ENCODE measurements around the gene ABHD16B. TPM values are rescaled to one million over a fixed set of nuclear protein-coding genes. Genes with fewer than 3 reads are reported as not detected.
"Not testable (repeated sequence)": the region's sequence is repeated elsewhere in the genome, so short reads cannot be mapped to it uniquely, and the experiment has no call there.

The ABHD16B gene
- total and polyA plus RNA-seq, 2 donors (not counting 3 experiments of a cell fraction or from before 2014, with no cell fraction given): not detected

DNA sequence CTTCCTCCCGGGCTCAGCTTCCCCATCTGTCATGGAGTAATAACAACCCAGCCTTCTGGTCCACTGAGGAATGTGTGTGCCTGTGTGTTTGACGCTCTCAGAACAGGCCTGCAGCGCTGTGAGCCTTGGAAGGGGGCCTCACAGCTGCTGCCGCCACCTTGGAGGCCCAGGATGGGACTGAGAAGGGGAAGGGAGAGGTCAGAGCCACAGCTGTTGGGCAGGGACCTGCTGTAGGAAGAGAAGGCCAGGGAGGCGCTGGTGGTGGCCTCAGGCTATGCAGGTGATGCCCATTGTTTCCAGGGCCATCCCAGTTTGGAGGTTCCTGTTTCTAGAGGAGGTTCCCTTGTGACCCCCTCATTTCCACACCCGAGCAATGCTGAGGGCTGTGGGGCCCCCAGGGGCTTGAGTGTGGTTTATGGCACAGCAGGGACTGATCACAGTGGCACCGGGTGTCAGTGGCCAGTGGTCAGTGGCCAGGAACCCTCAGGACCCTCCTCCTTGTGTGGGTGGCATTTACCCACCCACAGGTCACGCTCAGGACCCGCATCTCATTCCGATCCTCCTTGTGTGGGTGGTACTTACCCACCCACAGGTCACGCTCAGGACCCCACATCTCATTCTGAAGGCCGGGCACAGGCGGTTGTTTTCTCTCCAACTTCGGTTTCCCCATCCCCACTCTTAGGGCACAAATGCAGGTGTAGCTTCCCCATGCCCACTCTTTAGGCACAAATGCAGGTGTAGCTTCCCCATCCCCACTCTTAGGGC is 17.8 kb downstream of the ABHD16B start:
- ChIA-PET CTCF (no interaction called here), POLR2A (no interaction called here)
- H3K4me2 ChIP-seq (ENCODE audit: insufficient read depth, low read length): no peak overlapping the region
- DNase-seq (ENCODE audit: low read depth, low spot score): no peak
- no peak overlapping the region for H2AFZ ChIP-seq (ENCODE audit: low read depth, low read length)
- dilution Hi-C loops (cut with MboI; ENCODE audit: extremely low pct_ligation_motif_present, low sequenced_read_pairs) (no loop called here), intact Hi-C loops (cut with micrococcal nuclease) (no loop called here)
- H3K27me3 ChIP-seq (ENCODE audit: control insufficient read depth in 2 of 2, insufficient read depth in 2 of 2, low read length in 2 of 2): no peaks in the 10 kb centered on the region
- no peak for FAIRE-seq
- H3K27ac ChIP-seq (ENCODE audit: insufficient read depth, low read depth, low read length): no peak overlapping the region
- no peaks in the 10 kb centered on the region for H3K9me1 ChIP-seq (replicated peaks; ENCODE audit: control insufficient read depth, extremely low read depth, insufficient read depth, low read length)
- H3K36me3 ChIP-seq (ENCODE audit: control insufficient read depth in 2 of 2, extremely low read depth in 1 of 2, insufficient read depth in 2 of 2, low read length in 2 of 2): peaks cover 11 to 56% of the 10 kb centered on the region in 2 experiments
- no peaks in the 10 kb centered on the region for H4K20me1 ChIP-seq (replicated peaks; ENCODE audit: control insufficient read depth, extremely low read depth, insufficient read depth, low read length)
- no peaks in the 10 kb centered on the region for H3K9me3 ChIP-seq (replicated peaks; ENCODE audit: control insufficient read depth, insufficient read depth, low read length)
- TF ChIP-seq, protein P1, sequence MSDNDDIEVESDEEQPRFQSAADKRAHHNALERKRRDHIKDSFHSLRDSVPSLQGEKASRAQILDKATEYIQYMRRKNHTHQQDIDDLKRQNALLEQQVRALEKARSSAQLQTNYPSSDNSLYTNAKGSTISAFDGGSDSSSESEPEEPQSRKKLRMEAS (IDR thresholded peaks at IDR 0.05; ENCODE audit: insufficient read depth, insufficient read length): no peak
- no peak for TF ChIP-seq FOS (IDR thresholded peaks at IDR 0.05; ENCODE audit: borderline replicate concordance, insufficient read depth, low read length)
- no peak for TF ChIP-seq GATA2 (IDR thresholded peaks at IDR 0.05; ENCODE audit: insufficient read depth, insufficient read length, low read depth, low read length)
- TF ChIP-seq MYC (IDR thresholded peaks at IDR 0.05; ENCODE audit: low read depth, low read length): no peak
- no peak for TF ChIP-seq EZH2 (IDR thresholded peaks at IDR 0.05; ENCODE audit: borderline replicate concordance, low read depth, low read length, severe bottlenecking)
- no peak for TF ChIP-seq JUN (IDR thresholded peaks at IDR 0.05; ENCODE audit: borderline replicate concordance, insufficient read depth, insufficient read length, low read depth)
- no peak for TF ChIP-seq POLR2A (IDR thresholded peaks at IDR 0.05; ENCODE audit: low read depth, low read length)
- TF ChIP-seq, protein P2, sequence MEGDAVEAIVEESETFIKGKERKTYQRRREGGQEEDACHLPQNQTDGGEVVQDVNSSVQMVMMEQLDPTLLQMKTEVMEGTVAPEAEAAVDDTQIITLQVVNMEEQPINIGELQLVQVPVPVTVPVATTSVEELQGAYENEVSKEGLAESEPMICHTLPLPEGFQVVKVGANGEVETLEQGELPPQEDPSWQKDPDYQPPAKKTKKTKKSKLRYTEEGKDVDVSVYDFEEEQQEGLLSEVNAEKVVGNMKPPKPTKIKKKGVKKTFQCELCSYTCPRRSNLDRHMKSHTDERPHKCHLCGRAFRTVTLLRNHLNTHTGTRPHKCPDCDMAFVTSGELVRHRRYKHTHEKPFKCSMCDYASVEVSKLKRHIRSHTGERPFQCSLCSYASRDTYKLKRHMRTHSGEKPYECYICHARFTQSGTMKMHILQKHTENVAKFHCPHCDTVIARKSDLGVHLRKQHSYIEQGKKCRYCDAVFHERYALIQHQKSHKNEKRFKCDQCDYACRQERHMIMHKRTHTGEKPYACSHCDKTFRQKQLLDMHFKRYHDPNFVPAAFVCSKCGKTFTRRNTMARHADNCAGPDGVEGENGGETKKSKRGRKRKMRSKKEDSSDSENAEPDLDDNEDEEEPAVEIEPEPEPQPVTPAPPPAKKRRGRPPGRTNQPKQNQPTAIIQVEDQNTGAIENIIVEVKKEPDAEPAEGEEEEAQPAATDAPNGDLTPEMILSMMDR (IDR thresholded peaks at IDR 0.05; ENCODE audit: extremely low read depth in 1 of 2, insufficient read depth in 1 of 2, low read depth in 1 of 2, low read length in 2 of 2): no peak
- no peak for TF ChIP-seq POLR2AphosphoS5 (IDR thresholded peaks at IDR 0.05; ENCODE audit: insufficient read depth, low read depth, low read length)
- H3K79me2 ChIP-seq (ENCODE audit: control insufficient read depth, insufficient read depth, low read length): peaks cover 45% of the 10 kb centered on the region
- no peak overlapping the region for H3K9ac ChIP-seq (replicated peaks; ENCODE audit: extremely low read depth, insufficient read depth, low read length)
- H3K4me1 ChIP-seq (ENCODE audit: control insufficient read depth, extremely low read depth, insufficient read depth, low read length): no peaks in the 10 kb centered on the region
- BruUV-seq (replicated peaks): no TSS peak
- no peak overlapping the region for H3K4me3 ChIP-seq (replicated peaks in 1 of 3; ENCODE audit: insufficient read depth in 1 of 3, low read depth in 1 of 3, low read length in 3 of 3)

DNA sequence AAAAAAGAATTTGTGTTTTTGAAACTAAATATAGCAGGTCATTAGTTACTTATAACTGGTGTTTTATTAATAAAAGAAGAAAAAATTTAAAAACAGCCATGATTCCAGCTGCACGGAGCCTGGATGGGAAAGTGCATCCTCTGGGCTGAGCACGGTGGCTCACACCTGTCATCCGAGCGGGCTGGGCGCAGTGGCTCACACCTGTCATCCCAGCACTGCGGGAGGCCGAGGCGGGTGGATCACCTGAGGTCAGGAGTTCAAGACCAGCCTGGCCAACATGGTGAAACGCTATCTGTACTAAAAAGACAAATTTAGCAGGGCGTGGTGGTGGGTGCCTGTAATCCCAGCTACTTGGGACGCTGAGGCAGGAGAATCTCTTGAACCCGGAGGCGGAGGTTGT is 19.6 kb downstream of the ABHD16B start:
- H3K4me1 ChIP-seq (ENCODE audit: control insufficient read depth, extremely low read depth, insufficient read depth, low read length); intact Hi-C loops (cut with micrococcal nuclease); H4K20me1 ChIP-seq (replicated peaks; ENCODE audit: control insufficient read depth, extremely low read depth, insufficient read depth, low read length); POLR2A ChIA-PET; DNase-seq (ENCODE audit: low read depth, low spot score); H2AFZ ChIP-seq (ENCODE audit: low read depth, low read length); H3K9me3 ChIP-seq (replicated peaks; ENCODE audit: control insufficient read depth, insufficient read depth, low read length); H3K9ac ChIP-seq (replicated peaks; ENCODE audit: extremely low read depth, insufficient read depth, low read length); H3K4me3 ChIP-seq (replicated peaks in 1 of 3; ENCODE audit: insufficient read depth in 1 of 3, low read depth in 1 of 3, low read length in 3 of 3); H3K27me3 ChIP-seq (ENCODE audit: control insufficient read depth in 2 of 2, insufficient read depth in 2 of 2, low read length in 2 of 2); H3K9me1 ChIP-seq (replicated peaks; ENCODE audit: control insufficient read depth, extremely low read depth, insufficient read depth, low read length); dilution Hi-C loops (cut with MboI; ENCODE audit: extremely low pct_ligation_motif_present, low sequenced_read_pairs); FAIRE-seq; H3K4me2 ChIP-seq (ENCODE audit: insufficient read depth, low read length); BruUV-seq (replicated peaks); H3K27ac ChIP-seq (ENCODE audit: insufficient read depth, low read depth, low read length): not testable (repeated sequence)
- Histone ChIP-seq H3K36me3 (ENCODE audit: control insufficient read depth in 2 of 2, extremely low read depth in 1 of 2, insufficient read depth in 2 of 2, low read length in 2 of 2) (peaks cover 11 to 60% of the 10 kb centered on the region in 2 experiments), H3K79me2 (ENCODE audit: control insufficient read depth, insufficient read depth, low read length) (peaks cover 35% of the 10 kb centered on the region)
- CTCF ChIA-PET: interaction anchor here (1.0 to 2.0 kb wide), 2 partner anchors 93 to 300 kb away, joined by 6 read pairs; no protein-coding TSS in a partner anchor

Data from endothelial cell of umbilical vein (primary cell).